ENCODE data around the gene FOXE1. TPM values are rescaled to one million over a fixed set of nuclear protein-coding genes. Genes with fewer than 3 reads are reported as not detected.

Gene FOXE1
- total RNA-seq, 1 experiment from 2014 or later, result not detected

GRCh38 chr9:97845763-97846162, 7.3 kb upstream of the FOXE1 start:
- BruUV-seq (replicated peaks), result no TSS peak
- no peak for TF ChIP-seq EZH2 (IDR thresholded peaks at IDR 0.05)
- TF ChIP-seq CBX3 (IDR thresholded peaks at IDR 0.05; ENCODE audit: low read depth), result no peak
- TF ChIP-seq, protein P1, sequence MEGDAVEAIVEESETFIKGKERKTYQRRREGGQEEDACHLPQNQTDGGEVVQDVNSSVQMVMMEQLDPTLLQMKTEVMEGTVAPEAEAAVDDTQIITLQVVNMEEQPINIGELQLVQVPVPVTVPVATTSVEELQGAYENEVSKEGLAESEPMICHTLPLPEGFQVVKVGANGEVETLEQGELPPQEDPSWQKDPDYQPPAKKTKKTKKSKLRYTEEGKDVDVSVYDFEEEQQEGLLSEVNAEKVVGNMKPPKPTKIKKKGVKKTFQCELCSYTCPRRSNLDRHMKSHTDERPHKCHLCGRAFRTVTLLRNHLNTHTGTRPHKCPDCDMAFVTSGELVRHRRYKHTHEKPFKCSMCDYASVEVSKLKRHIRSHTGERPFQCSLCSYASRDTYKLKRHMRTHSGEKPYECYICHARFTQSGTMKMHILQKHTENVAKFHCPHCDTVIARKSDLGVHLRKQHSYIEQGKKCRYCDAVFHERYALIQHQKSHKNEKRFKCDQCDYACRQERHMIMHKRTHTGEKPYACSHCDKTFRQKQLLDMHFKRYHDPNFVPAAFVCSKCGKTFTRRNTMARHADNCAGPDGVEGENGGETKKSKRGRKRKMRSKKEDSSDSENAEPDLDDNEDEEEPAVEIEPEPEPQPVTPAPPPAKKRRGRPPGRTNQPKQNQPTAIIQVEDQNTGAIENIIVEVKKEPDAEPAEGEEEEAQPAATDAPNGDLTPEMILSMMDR (IDR thresholded peaks at IDR 0.05 in 2 of 3, conservative IDR thresholded peaks at IDR 0.05 in 1 of 3; ENCODE audit: borderline replicate concordance in 1 of 3, insufficient read depth in 1 of 3, low read depth in 2 of 3, low read length in 2 of 3), result no peak
- TF ChIP-seq SP1 (IDR thresholded peaks at IDR 0.05; ENCODE audit: low read depth), result no peak
- TF ChIP-seq YY1 (IDR thresholded peaks at IDR 0.05; ENCODE audit: extremely low read depth, insufficient replicate concordance, low read depth, low read length), result no peak
- no peak for TF ChIP-seq ZFX (IDR thresholded peaks at IDR 0.05)
- TF ChIP-seq POLR2AphosphoS5 (IDR thresholded peaks at IDR 0.05; ENCODE audit: low read depth, low read length), result no peak
- no peak for TF ChIP-seq SRF (IDR thresholded peaks at IDR 0.05; ENCODE audit: low read depth)
- no peak for TF ChIP-seq RAD21 (IDR thresholded peaks at IDR 0.05; ENCODE audit: low read depth)
- no peak for TF ChIP-seq TCF7L2 (IDR thresholded peaks at IDR 0.05; ENCODE audit: borderline replicate concordance, extremely low read depth, insufficient read depth, insufficient read length)
- Histone ChIP-seq H3K9me3 (ENCODE audit: control insufficient read depth in 1 of 2, insufficient read depth in 1 of 2, low read depth in 1 of 2, low read length in 2 of 2) (no peaks in the 10 kb centered on the region), H3K9me2 (ENCODE audit: insufficient read depth) (no peaks in the 10 kb centered on the region; the same call in 1 of the 2 replicates), H3K27ac (ENCODE audit: low read depth, low read length) (no peak overlapping the region), H3K4me2 (ENCODE audit: low read length) (no peak overlapping the region), H3K4me3 (replicated peaks in 1 of 2; ENCODE audit: low read depth in 1 of 2, low read length in 2 of 2) (no peak overlapping the region), H3K36me3 (ENCODE audit: control insufficient read depth in 1 of 2, insufficient read depth in 2 of 2, low read length in 2 of 2) (no peaks in the 10 kb centered on the region), H3K4me1 (ENCODE audit: control insufficient read depth in 1 of 2, insufficient read depth in 2 of 2, low read length in 2 of 2) (no peaks in the 10 kb centered on the region), H3K9ac (ENCODE audit: low read length) (no peak overlapping the region), H3K79me2 (ENCODE audit: insufficient read depth, low read length) (no peaks in the 10 kb centered on the region), H3K27me3 (ENCODE audit: insufficient read depth, low read length) (no peaks in the 10 kb centered on the region), H4K20me1 (ENCODE audit: insufficient read depth) (no peaks in the 10 kb centered on the region), H2AFZ (ENCODE audit: low read depth, low read length, poor library complexity, severe bottlenecking) (no peak overlapping the region)
- POLR2A ChIA-PET, result no interaction called here
- CTCF ChIA-PET, result no interaction called here
- intact Hi-C loops (cut with micrococcal nuclease), result no loop called here
- DNase-seq (ENCODE audit: low read depth, low spot score) (no peak), ATAC-seq (no peak)
- RAD21 ChIA-PET (ENCODE audit: low non-redundant PET in 1 of 2, low total read pairs in 2 of 2, uncharacterized antibody in 2 of 2, unreplicated experiment in 2 of 2), result no interaction called here

All from HCT116 (cell line).